Measurements from ENCODE around the gene AMOTL1. TPM values are rescaled to one million over a fixed set of nuclear protein-coding genes. Genes with fewer than 3 reads are reported as not detected.

The AMOTL1 gene
- total and polyA plus RNA-seq, 11 donors: 6.2 to 76.0 (median 50.9) TPM

- ATAC-seq (no peak), DNase-seq (no peak)
- 94 to 96% (median 96%) methylated on average over 4 of the region's 4 CpGs for WGBS, 4 donors
- no peak overlapping the region for H3K27ac ChIP-seq
- no peaks in the 10 kb centered on the region for H3K9me3 ChIP-seq
- H3K4me1 ChIP-seq: peaks cover 0 to 25% (median 11%) of the 10 kb centered on the region in 12 donors
- no peaks in the 10 kb centered on the region for H3K27me3 ChIP-seq
- peaks cover 0 to 74% (median 46%) of the 10 kb centered on the region in 9 donors for H3K36me3 ChIP-seq
- intact Hi-C loops (cut with DNase I): no loop called here
- TF ChIP-seq CTCF (IDR thresholded peaks at IDR 0.05): no peak
- no peak for TF ChIP-seq POLR2A (IDR thresholded peaks at IDR 0.05)
- H3K4me3 ChIP-seq: no peak overlapping the region
Measured at GRCh38 chr11:94832604-94833235, 64.6 kb downstream of the AMOTL1 start.

- H3K27me3 ChIP-seq: no peaks in the 10 kb centered on the region
- H3K9me3 ChIP-seq: no peaks in the 10 kb centered on the region
- DNase-seq: no peak
- no peak overlapping the region for H3K4me3 ChIP-seq
- 75 to 80% (median 77%) methylated on average over 4 of the region's 4 CpGs for WGBS, 4 donors
- no peak for ATAC-seq
- H3K36me3 ChIP-seq: peaks cover 0 to 64% (median 38%) of the 10 kb centered on the region in 9 donors
- peak overlapping the region in 4 of 12 donors; percentile 0 to 52 (median 18) for H3K27ac ChIP-seq
- intact Hi-C loops (cut with DNase I): loop anchor here in 2 of 10 donors (2.0 to 5.0 kb wide), 2 partner anchors 14 to 43 kb away; no protein-coding TSS in a partner anchor
- TF ChIP-seq POLR2A (IDR thresholded peaks at IDR 0.05) (no peak), CTCF (IDR thresholded peaks at IDR 0.05) (no peak)
- H3K4me1 ChIP-seq: peaks cover 0 to 38% (median 20%) of the 10 kb centered on the region in 12 donors
Measured at GRCh38 chr11:94834911-94835593, 66.9 kb downstream of the AMOTL1 start.

- no peak for ATAC-seq
- Histone ChIP-seq H3K9me3 (no peaks in the 10 kb centered on the region), H3K4me3 (no peak overlapping the region), H3K4me1 (peaks cover 0 to 38% (median 20%) of the 10 kb centered on the region in 12 donors), H3K36me3 (peaks cover 0 to 61% (median 33%) of the 10 kb centered on the region in 9 donors), H3K27ac (peak overlapping the region in 2 of 12 donors; percentile 7 to 52), H3K27me3 (no peaks in the 10 kb centered on the region)
- no peak for TF ChIP-seq CTCF (IDR thresholded peaks at IDR 0.05)
- TF ChIP-seq POLR2A (IDR thresholded peaks at IDR 0.05): no peak
- DNase-seq: no peak
- intact Hi-C loops (cut with DNase I): loop anchor here in 2 of 10 donors (2.0 to 5.0 kb wide), 2 partner anchors 15 to 43 kb away; no protein-coding TSS in a partner anchor
- 79 to 93% (median 85%) methylated on average over 2 of the region's 2 CpGs for WGBS, 4 donors
Measured at GRCh38 chr11:94835594-94835927, 67.4 kb downstream of the AMOTL1 start.

GRCh38 chr11:94837317-94837716 is 69.2 kb downstream of the AMOTL1 start:
- peak in 4 of 5 donors; percentile 26 to 68 (median 36) for DNase-seq
- Histone ChIP-seq H3K27me3 (no peaks in the 10 kb centered on the region), H3K36me3 (peaks cover 0 to 49% (median 16%) of the 10 kb centered on the region in 9 donors), H3K4me3 (no peak overlapping the region), H3K27ac (peak overlapping the region in 1 of 12 donors; percentile 58), H3K9me3 (no peaks in the 10 kb centered on the region), H3K4me1 (peaks cover 0 to 38% (median 20%) of the 10 kb centered on the region in 12 donors)
- no peak for TF ChIP-seq CTCF (IDR thresholded peaks at IDR 0.05)
- TF ChIP-seq POLR2A (IDR thresholded peaks at IDR 0.05): no peak
- peak; percentile 80 to 97 (median 92) for ATAC-seq
- intact Hi-C loops (cut with DNase I): loop anchor here in 1 of 10 donors (5.0 kb wide), 1 partner anchor 45 kb away; no protein-coding TSS in a partner anchor
- 45 to 74% (median 53%) methylated on average over 2 of the region's 2 CpGs for WGBS, 4 donors
